Adrenal gland (tissue), 5 donors: Measurements from ENCODE around the gene MICU2.

Experiments used
- CTCF ChIP-seq, 6 experiments: fragments of 450-650 bp in 4 of 6; fragments of 200-600 bp in 2 of 6; sonication (generic) in 1 of 6; IDR thresholded peaks; 1 replicate in 5 of 6; 2 replicates in 1 of 6; pipeline versions ENCODE4 v1.5.1 to v1.8.0; 2016 to 2021; ENCODE audit warnings: antibody characterized with exemption in 6 of 6, mild to moderate bottlenecking in 2 of 6, moderate library complexity in 1 of 6
- POLR2A ChIP-seq, 2 donors: fragments of 450-650 bp; IDR thresholded peaks; one replicate each; pipeline ENCODE4 v1.6.1; 2017; ENCODE audit warnings: antibody characterized with exemption in 2 of 2, mild to moderate bottlenecking in 2 of 2, moderate library complexity in 1 of 2
- donor health status: DM: no; HTN: no; CAD: no.

- TF ChIP-seq CTCF (IDR thresholded peaks at IDR 0.05) (no peak), POLR2A (IDR thresholded peaks at IDR 0.05) (no peak)
Observed at GRCh38 chr13:21595546-21595822, 8.5 kb downstream of the MICU2 start.
